ENCODE results near the gene MDM2.

The MDM2 gene

DNA sequence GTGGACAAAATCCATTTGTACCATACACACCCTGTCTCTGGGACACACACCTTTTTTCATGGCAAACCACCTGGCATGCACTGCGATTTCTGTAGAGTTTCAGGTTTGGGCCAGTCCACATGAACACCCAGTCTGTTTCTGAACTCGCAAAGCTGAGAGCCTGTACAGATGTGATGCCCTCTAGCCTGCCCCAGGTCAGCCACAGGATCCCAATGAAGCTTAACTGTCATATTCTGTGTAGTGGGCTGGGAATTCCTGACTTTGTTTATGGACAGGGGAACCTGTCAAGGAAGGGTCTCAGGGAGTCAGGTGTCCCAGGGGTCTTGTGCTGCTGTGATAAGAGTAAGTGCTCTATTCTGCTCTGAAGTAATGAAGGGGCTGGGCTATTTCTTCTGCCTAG, 85.2 kb downstream of the MDM2 start:
- TF ChIP-seq TAF1 (IDR thresholded peaks at IDR 0.05; ENCODE audit: borderline replicate concordance, insufficient read depth, low read length) = no peak
- no peak for TF ChIP-seq REST (IDR thresholded peaks at IDR 0.05; ENCODE audit: insufficient read depth in 1 of 2, low read depth in 2 of 2, low read length in 2 of 2)
- TF ChIP-seq SIN3A (IDR thresholded peaks at IDR 0.05; ENCODE audit: borderline replicate concordance, insufficient read depth, low read length) = no peak
- no peak for TF ChIP-seq FOXP2 (optimal IDR thresholded peaks at IDR 0.05; ENCODE audit: borderline replicate concordance, extremely low read depth, extremely low read length, insufficient read depth)
- no peak for TF ChIP-seq POLR2AphosphoS5 (IDR thresholded peaks at IDR 0.05; ENCODE audit: low read depth, low read length)

DNA sequence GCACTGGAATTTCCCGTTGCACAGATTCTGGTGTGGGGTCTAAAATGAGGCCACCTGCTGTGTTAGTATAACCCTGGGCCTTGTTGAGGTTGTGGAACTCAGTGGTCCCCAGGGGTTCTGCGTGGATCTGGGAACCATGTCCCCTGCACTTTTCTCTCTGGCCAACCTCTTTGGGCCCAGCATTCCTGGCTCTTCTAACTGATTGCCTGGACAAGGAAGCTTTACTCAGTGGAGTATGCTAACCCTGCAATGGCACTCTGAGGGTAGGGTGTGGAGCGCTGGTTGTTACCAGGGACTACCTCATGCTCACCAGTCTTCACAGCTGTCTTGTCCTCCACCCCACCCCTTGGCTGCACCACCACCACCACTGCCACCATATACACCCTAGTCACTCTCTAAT, 85.8 kb downstream of the MDM2 start:
- TF ChIP-seq REST (IDR thresholded peaks at IDR 0.05; ENCODE audit: insufficient read depth in 1 of 2, low read depth in 2 of 2, low read length in 2 of 2) (no peak), POLR2AphosphoS5 (IDR thresholded peaks at IDR 0.05; ENCODE audit: low read depth, low read length) (no peak), SIN3A (IDR thresholded peaks at IDR 0.05; ENCODE audit: borderline replicate concordance, insufficient read depth, low read length) (no peak), FOXP2 (optimal IDR thresholded peaks at IDR 0.05; ENCODE audit: borderline replicate concordance, extremely low read depth, extremely low read length, insufficient read depth) (no peak), TAF1 (IDR thresholded peaks at IDR 0.05; ENCODE audit: borderline replicate concordance, insufficient read depth, low read length) (no peak)

GRCh38 chr12:68894276-68894855, 86.4 kb downstream of the MDM2 start:
- TF ChIP-seq POLR2AphosphoS5 (IDR thresholded peaks at IDR 0.05; ENCODE audit: low read depth, low read length) (no peak), SIN3A (IDR thresholded peaks at IDR 0.05; ENCODE audit: borderline replicate concordance, insufficient read depth, low read length) (no peak), FOXP2 (optimal IDR thresholded peaks at IDR 0.05; ENCODE audit: borderline replicate concordance, extremely low read depth, extremely low read length, insufficient read depth) (no peak), REST (IDR thresholded peaks at IDR 0.05; ENCODE audit: insufficient read depth in 1 of 2, low read depth in 2 of 2, low read length in 2 of 2) (no peak), TAF1 (IDR thresholded peaks at IDR 0.05; ENCODE audit: borderline replicate concordance, insufficient read depth, low read length) (no peak)

- TF ChIP-seq REST (IDR thresholded peaks at IDR 0.05; ENCODE audit: insufficient read depth in 1 of 2, low read depth in 2 of 2, low read length in 2 of 2) = no peak
- TF ChIP-seq SIN3A (IDR thresholded peaks at IDR 0.05; ENCODE audit: borderline replicate concordance, insufficient read depth, low read length) = no peak
- no peak for TF ChIP-seq POLR2AphosphoS5 (IDR thresholded peaks at IDR 0.05; ENCODE audit: low read depth, low read length)
- TF ChIP-seq TAF1 (IDR thresholded peaks at IDR 0.05; ENCODE audit: borderline replicate concordance, insufficient read depth, low read length) = no peak
- no peak for TF ChIP-seq FOXP2 (optimal IDR thresholded peaks at IDR 0.05; ENCODE audit: borderline replicate concordance, extremely low read depth, extremely low read length, insufficient read depth)
These were observed 89.0 kb downstream of the MDM2 start for GRCh38 chr12:68896881-68897540.

All from PFSK-1 (cell line).